Left ventricle myocardium inferior (tissue), 1 donor: ENCODE measurements around the gene YWHAQ. TPM values are rescaled to one million over a fixed set of nuclear protein-coding genes. Genes with fewer than 3 reads are reported as not detected.

Experiments used
- DNase-seq: peaks from one replicate; pipeline ENCODE4 v3.0.0-alpha.2; 2020
- H3K27ac ChIP-seq: fragments of 200-600 bp; replicated peaks from 2 replicates; pipeline ENCODE4 v1.8.0; 2021
- H3K27me3 ChIP-seq: fragments of 200-600 bp; 2 replicates; pipeline ENCODE4 v1.8.0; 2021; ENCODE audit warnings: low read depth
- H3K36me3 ChIP-seq: fragments of 200-600 bp; 2 replicates; pipeline ENCODE4 v1.8.0; 2021
- H3K4me1 ChIP-seq: fragments of 200-600 bp; 2 replicates; pipeline ENCODE4 v1.8.0; 2021
- H3K4me3 ChIP-seq: fragments of 200-600 bp; 2 replicates; pipeline ENCODE4 v1.8.0; 2021; ENCODE audit warnings: mild to moderate bottlenecking, moderate library complexity
- H3K9me3 ChIP-seq: fragments of 200-600 bp; replicated peaks from 2 replicates; pipeline ENCODE4 v1.8.0; 2021
- CTCF ChIP-seq: fragments of 200-600 bp; IDR thresholded peaks from 2 replicates; pipeline ENCODE4 v1.8.0; 2021; ENCODE audit warnings: antibody characterized with exemption, mild to moderate bottlenecking, borderline replicate concordance
- intact Hi-C: fragments of 100-400 bp; cut with micrococcal nuclease; formaldehyde crosslinking; loops from one replicate; pipeline ENCODE4 v1.11.0; 2022
- total RNA-seq: library from RNA; stranded (reverse); fragmentation: NEBNext Ultra II Directional; extraction: Animal tissue kit (Norgen Biotek cat#: 25700); gene quantifications from one replicate; pipeline ENCODE4 v1.2.1, GENCODE V29; 2021
- donor health status: DM: no; HTN: yes; CAD: no; lungs with severe emphysema.

YWHAQ gene
- total RNA-seq, 1 donor from 2014 or later = 178 TPM

- no peak for TF ChIP-seq CTCF
- no peaks in the 10 kb centered on the region for H3K9me3 ChIP-seq
- H3K4me1 ChIP-seq = peaks cover 6% of the 10 kb centered on the region
- intact Hi-C loops = no loop called here
- no peaks in the 10 kb centered on the region for H3K27me3 ChIP-seq
- no peak overlapping the region for H3K4me3 ChIP-seq
- DNase-seq = no peak
- H3K27ac ChIP-seq = no peak overlapping the region
- H3K36me3 ChIP-seq = no peaks in the 10 kb centered on the region
These were observed 44.2 kb upstream of the YWHAQ start for GRCh38 chr2:9674891-9675414.

- H3K4me3 ChIP-seq = no peak overlapping the region
- TF ChIP-seq CTCF = no peak
- H3K4me1 ChIP-seq = peaks cover 6% of the 10 kb centered on the region
- H3K36me3 ChIP-seq = no peaks in the 10 kb centered on the region
- no peaks in the 10 kb centered on the region for H3K9me3 ChIP-seq
- H3K27me3 ChIP-seq = no peaks in the 10 kb centered on the region
- no peak overlapping the region for H3K27ac ChIP-seq
- DNase-seq = no peak
- intact Hi-C loops = no loop called here
These were observed 43.2 kb upstream of the YWHAQ start for GRCh38 chr2:9673914-9674481.

GRCh38 chr2:9668687-9669345, 38.0 kb upstream of the YWHAQ start:
- H3K36me3 ChIP-seq = no peaks in the 10 kb centered on the region
- TF ChIP-seq CTCF = no peak
- H3K27ac ChIP-seq = no peak overlapping the region
- no peaks in the 10 kb centered on the region for H3K9me3 ChIP-seq
- no peak overlapping the region for H3K4me3 ChIP-seq
- intact Hi-C loops = no loop called here
- DNase-seq = no peak
- H3K4me1 ChIP-seq = peaks cover 17% of the 10 kb centered on the region
- no peaks in the 10 kb centered on the region for H3K27me3 ChIP-seq

GRCh38 chr2:9667826-9668225, 37.0 kb upstream of the YWHAQ start:
- H3K27ac ChIP-seq = peak overlapping the region; percentile 40
- H3K4me3 ChIP-seq = no peak overlapping the region
- H3K9me3 ChIP-seq = no peaks in the 10 kb centered on the region
- H3K4me1 ChIP-seq = peaks cover 17% of the 10 kb centered on the region
- H3K36me3 ChIP-seq = no peaks in the 10 kb centered on the region
- DNase-seq = no peak
- intact Hi-C loops = no loop called here
- TF ChIP-seq CTCF = no peak
- H3K27me3 ChIP-seq = no peaks in the 10 kb centered on the region

- Histone ChIP-seq H3K9me3 (no peaks in the 10 kb centered on the region), H3K36me3 (no peaks in the 10 kb centered on the region), H3K27ac (no peak overlapping the region), H3K27me3 (no peaks in the 10 kb centered on the region), H3K4me3 (no peak overlapping the region), H3K4me1 (peaks cover 17% of the 10 kb centered on the region)
- no peak for TF ChIP-seq CTCF
- DNase-seq = no peak
- intact Hi-C loops = no loop called here
These were observed 35.5 kb upstream of the YWHAQ start for GRCh38 chr2:9666306-9666705.
